Endothelial cell of umbilical vein (primary cell): ENCODE measurements around the gene CDK17.

Experiments used
- EZH2 ChIP-seq: IDR thresholded peaks from 2 replicates; pipeline ENCODE4 v1.6.1; 2012; ENCODE audit warnings: borderline replicate concordance, low read depth, mild to moderate bottlenecking, moderate library complexity, low read length, inconsistent platforms; ENCODE audit not compliant: severe bottlenecking
- FOS ChIP-seq: IDR thresholded peaks from 2 replicates; pipeline ENCODE4 v1.6.1; 2011; ENCODE audit warnings: mild to moderate bottlenecking, low read length, moderate library complexity, borderline replicate concordance; ENCODE audit not compliant: insufficient read depth
- JUN ChIP-seq: IDR thresholded peaks from 2 replicates; pipeline ENCODE4 v1.6.1; 2011; ENCODE audit warnings: borderline replicate concordance, low read depth; ENCODE audit not compliant: insufficient read length, insufficient read depth
- MYC ChIP-seq: IDR thresholded peaks from one replicate; pipeline ENCODE4 v1.6.1; 2011; ENCODE audit warnings: mild to moderate bottlenecking, low read depth, low read length
- POLR2A ChIP-seq: IDR thresholded peaks from 2 replicates; pipeline ENCODE4 v1.6.1; 2012; ENCODE audit warnings: low read depth, mild to moderate bottlenecking, control low read depth, low read length
- POLR2AphosphoS5 ChIP-seq: IDR thresholded peaks from 2 replicates; pipeline ENCODE4 v1.6.1; 2012; ENCODE audit warnings: low read depth, mild to moderate bottlenecking, control low read depth, low read length, moderate library complexity; ENCODE audit not compliant: insufficient read depth
- TF ChIP-seq, protein P1 (sequence below), 2 donors: IDR thresholded peaks; 1 replicate in 1 of 2; 2 replicates in 1 of 2; pipeline ENCODE4 v1.5.1; 2011; ENCODE audit warnings: low read length in 2 of 2, mild to moderate bottlenecking in 2 of 2, moderate library complexity in 2 of 2, control low read depth in 1 of 2, inconsistent platforms in 1 of 2, low read depth in 1 of 2; ENCODE audit not compliant: insufficient read depth in 1 of 2; ENCODE audit errors: extremely low read depth in 1 of 2
- TF ChIP-seq, protein P2 (sequence below): IDR thresholded peaks from 2 replicates; pipeline ENCODE4 v1.6.1; 2011; ENCODE audit not compliant: insufficient read depth, insufficient read length

DNA sequence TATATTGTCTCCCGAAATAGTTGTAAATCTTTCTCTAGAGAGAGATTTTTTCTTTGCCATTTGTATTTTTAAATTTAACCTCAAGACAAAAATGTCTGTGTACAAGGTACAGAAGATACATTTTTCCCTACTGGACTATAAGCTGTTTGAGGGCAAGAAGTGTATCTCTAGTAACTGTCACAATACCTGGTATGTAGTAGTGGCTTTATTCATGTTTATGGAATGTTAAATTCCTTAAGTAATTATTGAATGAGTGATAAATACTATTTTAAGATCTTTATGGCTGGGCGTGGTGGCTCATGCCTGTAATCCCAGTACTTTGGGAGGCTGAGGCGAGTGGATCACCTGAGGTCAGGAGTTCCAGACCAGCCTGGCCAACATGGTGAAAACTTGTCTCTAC lies 24.4 kb upstream of the CDK17 start:
- no peak for TF ChIP-seq JUN
- TF ChIP-seq POLR2AphosphoS5 = no peak
- no peak for TF ChIP-seq POLR2A
- TF ChIP-seq, protein P1, sequence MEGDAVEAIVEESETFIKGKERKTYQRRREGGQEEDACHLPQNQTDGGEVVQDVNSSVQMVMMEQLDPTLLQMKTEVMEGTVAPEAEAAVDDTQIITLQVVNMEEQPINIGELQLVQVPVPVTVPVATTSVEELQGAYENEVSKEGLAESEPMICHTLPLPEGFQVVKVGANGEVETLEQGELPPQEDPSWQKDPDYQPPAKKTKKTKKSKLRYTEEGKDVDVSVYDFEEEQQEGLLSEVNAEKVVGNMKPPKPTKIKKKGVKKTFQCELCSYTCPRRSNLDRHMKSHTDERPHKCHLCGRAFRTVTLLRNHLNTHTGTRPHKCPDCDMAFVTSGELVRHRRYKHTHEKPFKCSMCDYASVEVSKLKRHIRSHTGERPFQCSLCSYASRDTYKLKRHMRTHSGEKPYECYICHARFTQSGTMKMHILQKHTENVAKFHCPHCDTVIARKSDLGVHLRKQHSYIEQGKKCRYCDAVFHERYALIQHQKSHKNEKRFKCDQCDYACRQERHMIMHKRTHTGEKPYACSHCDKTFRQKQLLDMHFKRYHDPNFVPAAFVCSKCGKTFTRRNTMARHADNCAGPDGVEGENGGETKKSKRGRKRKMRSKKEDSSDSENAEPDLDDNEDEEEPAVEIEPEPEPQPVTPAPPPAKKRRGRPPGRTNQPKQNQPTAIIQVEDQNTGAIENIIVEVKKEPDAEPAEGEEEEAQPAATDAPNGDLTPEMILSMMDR (IDR thresholded peaks at IDR 0.05; ENCODE audit: extremely low read depth in 1 of 2, insufficient read depth in 1 of 2, low read depth in 1 of 2, low read length in 2 of 2) = no peak
- TF ChIP-seq MYC = no peak
- no peak for TF ChIP-seq EZH2
- TF ChIP-seq, protein P2, sequence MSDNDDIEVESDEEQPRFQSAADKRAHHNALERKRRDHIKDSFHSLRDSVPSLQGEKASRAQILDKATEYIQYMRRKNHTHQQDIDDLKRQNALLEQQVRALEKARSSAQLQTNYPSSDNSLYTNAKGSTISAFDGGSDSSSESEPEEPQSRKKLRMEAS = no peak
- no peak for TF ChIP-seq FOS
